ENCODE results near the gene SOX11.

Gene SOX11

GRCh38 chr2:5696945-5697521, 4.8 kb downstream of the SOX11 start:
- Histone ChIP-seq H3K56ac (ENCODE audit: low read length) (peak overlapping the region; percentile 94), H2BK120ac (ENCODE audit: low read depth, low read length) (no peak overlapping the region), H3K36me3 (ENCODE audit: control insufficient read depth, insufficient read depth, low read length) (no peaks in the 10 kb centered on the region), H3K23ac (ENCODE audit: low read length) (no peak overlapping the region), H3K9ac (ENCODE audit: low read length) (peak overlapping the region; percentile 89), H2BK15ac (replicated peaks; ENCODE audit: low read depth) (no peak overlapping the region), H2BK5ac (ENCODE audit: low read length) (no peak overlapping the region), H3K27me3 (ENCODE audit: insufficient read depth, low read length, poor library complexity) (no peaks in the 10 kb centered on the region), H3K27ac (ENCODE audit: low read depth, low read length) (peak overlapping the region; percentile 70), H3K79me1 (ENCODE audit: low read length) (peaks cover 3% of the 10 kb centered on the region), H3K4me2 (ENCODE audit: low read length) (peak overlapping the region; percentile 33), H4K8ac (ENCODE audit: low read depth, low read length) (no peak overlapping the region), H3K79me2 (ENCODE audit: control insufficient read depth, insufficient read depth, low read length) (peaks cover 29% of the 10 kb centered on the region), H3K4me1 (ENCODE audit: control insufficient read depth, low read depth, low read length) (no peaks in the 10 kb centered on the region), H4K5ac (ENCODE audit: low read length) (no peak overlapping the region), H3K18ac (ENCODE audit: low read length) (peak overlapping the region; percentile 78), H3K4me3 (ENCODE audit: low read length) (peak overlapping the region; percentile 81), H2AK5ac (ENCODE audit: low read length) (no peak overlapping the region), H3K4ac (ENCODE audit: low read depth, low read length) (peak overlapping the region; percentile 92)
- peak; percentile 82 for DNase-seq
- WGBS (ENCODE audit: extremely low coverage, insufficient coverage, low lambda C conversion rate): no CpG with 5 or more reads among the region's 49 CpGs

GRCh38 chr2:5697562-5697961, 5.4 kb downstream of the SOX11 start:
- Histone ChIP-seq H3K4me2 (ENCODE audit: low read length) (peak overlapping the region; percentile 34), H3K4me3 (ENCODE audit: low read length) (no peak overlapping the region), H4K5ac (ENCODE audit: low read length) (no peak overlapping the region), H3K27ac (ENCODE audit: low read depth, low read length) (no peak overlapping the region), H3K18ac (ENCODE audit: low read length) (peak overlapping the region; percentile 78), H3K79me1 (ENCODE audit: low read length) (peaks cover 2% of the 10 kb centered on the region), H2BK15ac (replicated peaks; ENCODE audit: low read depth) (no peak overlapping the region), H3K9ac (ENCODE audit: low read length) (peak overlapping the region; percentile 44), H4K8ac (ENCODE audit: low read depth, low read length) (no peak overlapping the region), H3K79me2 (ENCODE audit: control insufficient read depth, insufficient read depth, low read length) (peaks cover 28% of the 10 kb centered on the region), H2BK120ac (ENCODE audit: low read depth, low read length) (no peak overlapping the region), H3K27me3 (ENCODE audit: insufficient read depth, low read length, poor library complexity) (no peaks in the 10 kb centered on the region), H3K4me1 (ENCODE audit: control insufficient read depth, low read depth, low read length) (no peaks in the 10 kb centered on the region), H2AK5ac (ENCODE audit: low read length) (no peak overlapping the region), H3K23ac (ENCODE audit: low read length) (no peak overlapping the region), H3K36me3 (ENCODE audit: control insufficient read depth, insufficient read depth, low read length) (no peaks in the 10 kb centered on the region), H2BK5ac (ENCODE audit: low read length) (no peak overlapping the region), H3K4ac (ENCODE audit: low read depth, low read length) (no peak overlapping the region), H3K56ac (ENCODE audit: low read length) (peak overlapping the region; percentile 94)
- no CpG with 5 or more reads among the region's 8 CpGs for WGBS (ENCODE audit: extremely low coverage, insufficient coverage, low lambda C conversion rate)
- peak; percentile 9 for DNase-seq

- Histone ChIP-seq H3K36me3 (ENCODE audit: control insufficient read depth, insufficient read depth, low read length) (no peaks in the 10 kb centered on the region), H3K23ac (ENCODE audit: low read length) (no peak overlapping the region), H4K5ac (ENCODE audit: low read length) (no peak overlapping the region), H3K4me2 (ENCODE audit: low read length) (no peak overlapping the region), H3K4me3 (ENCODE audit: low read length) (no peak overlapping the region), H3K79me2 (ENCODE audit: control insufficient read depth, insufficient read depth, low read length) (peaks cover 23% of the 10 kb centered on the region), H4K8ac (ENCODE audit: low read depth, low read length) (no peak overlapping the region), H2BK5ac (ENCODE audit: low read length) (no peak overlapping the region), H3K9ac (ENCODE audit: low read length) (no peak overlapping the region), H3K56ac (ENCODE audit: low read length) (no peak overlapping the region), H3K4me1 (ENCODE audit: control insufficient read depth, low read depth, low read length) (no peaks in the 10 kb centered on the region), H3K79me1 (ENCODE audit: low read length) (no peaks in the 10 kb centered on the region), H3K27ac (ENCODE audit: low read depth, low read length) (no peak overlapping the region), H2AK5ac (ENCODE audit: low read length) (no peak overlapping the region), H2BK120ac (ENCODE audit: low read depth, low read length) (no peak overlapping the region), H3K4ac (ENCODE audit: low read depth, low read length) (no peak overlapping the region), H2BK15ac (replicated peaks; ENCODE audit: low read depth) (no peak overlapping the region), H3K18ac (ENCODE audit: low read length) (no peak overlapping the region), H3K27me3 (ENCODE audit: insufficient read depth, low read length, poor library complexity) (no peaks in the 10 kb centered on the region)
- DNase-seq: no peak
- no CpG with 5 or more reads among the region's 4 CpGs for WGBS (ENCODE audit: extremely low coverage, insufficient coverage, low lambda C conversion rate)
Measured at GRCh38 chr2:5698134-5698533, 6.0 kb downstream of the SOX11 start.

GRCh38 chr2:5699963-5700362, 7.8 kb downstream of the SOX11 start:
- Histone ChIP-seq H2BK120ac (ENCODE audit: low read depth, low read length) (no peak overlapping the region), H3K79me1 (ENCODE audit: low read length) (no peaks in the 10 kb centered on the region), H3K4me1 (ENCODE audit: control insufficient read depth, low read depth, low read length) (no peaks in the 10 kb centered on the region), H3K4me2 (ENCODE audit: low read length) (no peak overlapping the region), H3K79me2 (ENCODE audit: control insufficient read depth, insufficient read depth, low read length) (peaks cover 12% of the 10 kb centered on the region), H4K5ac (ENCODE audit: low read length) (no peak overlapping the region), H3K18ac (ENCODE audit: low read length) (no peak overlapping the region), H3K27me3 (ENCODE audit: insufficient read depth, low read length, poor library complexity) (no peaks in the 10 kb centered on the region), H3K4me3 (ENCODE audit: low read length) (no peak overlapping the region), H3K36me3 (ENCODE audit: control insufficient read depth, insufficient read depth, low read length) (no peaks in the 10 kb centered on the region), H3K27ac (ENCODE audit: low read depth, low read length) (no peak overlapping the region), H3K4ac (ENCODE audit: low read depth, low read length) (no peak overlapping the region), H3K56ac (ENCODE audit: low read length) (no peak overlapping the region), H2BK15ac (replicated peaks; ENCODE audit: low read depth) (no peak overlapping the region), H3K9ac (ENCODE audit: low read length) (no peak overlapping the region), H3K23ac (ENCODE audit: low read length) (no peak overlapping the region), H4K8ac (ENCODE audit: low read depth, low read length) (no peak overlapping the region), H2BK5ac (ENCODE audit: low read length) (no peak overlapping the region), H2AK5ac (ENCODE audit: low read length) (no peak overlapping the region)
- no CpG with 5 or more reads among the region's 4 CpGs for WGBS (ENCODE audit: extremely low coverage, insufficient coverage, low lambda C conversion rate)
- DNase-seq: no peak

GRCh38 chr2:5700551-5700950, 8.4 kb downstream of the SOX11 start:
- Histone ChIP-seq H3K18ac (ENCODE audit: low read length) (no peak overlapping the region), H3K4ac (ENCODE audit: low read depth, low read length) (no peak overlapping the region), H2BK15ac (replicated peaks; ENCODE audit: low read depth) (no peak overlapping the region), H3K4me2 (ENCODE audit: low read length) (no peak overlapping the region), H4K5ac (ENCODE audit: low read length) (no peak overlapping the region), H2AK5ac (ENCODE audit: low read length) (no peak overlapping the region), H3K4me1 (ENCODE audit: control insufficient read depth, low read depth, low read length) (no peaks in the 10 kb centered on the region), H3K36me3 (ENCODE audit: control insufficient read depth, insufficient read depth, low read length) (no peaks in the 10 kb centered on the region), H3K27ac (ENCODE audit: low read depth, low read length) (no peak overlapping the region), H2BK120ac (ENCODE audit: low read depth, low read length) (no peak overlapping the region), H3K23ac (ENCODE audit: low read length) (no peak overlapping the region), H3K56ac (ENCODE audit: low read length) (no peak overlapping the region), H3K4me3 (ENCODE audit: low read length) (no peak overlapping the region), H4K8ac (ENCODE audit: low read depth, low read length) (no peak overlapping the region), H3K79me1 (ENCODE audit: low read length) (no peaks in the 10 kb centered on the region), H3K79me2 (ENCODE audit: control insufficient read depth, insufficient read depth, low read length) (peaks cover 8% of the 10 kb centered on the region), H2BK5ac (ENCODE audit: low read length) (no peak overlapping the region), H3K27me3 (ENCODE audit: insufficient read depth, low read length, poor library complexity) (no peaks in the 10 kb centered on the region), H3K9ac (ENCODE audit: low read length) (no peak overlapping the region)
- no peak for DNase-seq
- no CpG with 5 or more reads among the region's 5 CpGs for WGBS (ENCODE audit: extremely low coverage, insufficient coverage, low lambda C conversion rate)

- Histone ChIP-seq H3K4me3 (ENCODE audit: low read length) (no peak overlapping the region), H3K56ac (ENCODE audit: low read length) (no peak overlapping the region), H3K23ac (ENCODE audit: low read length) (no peak overlapping the region), H3K4me1 (ENCODE audit: control insufficient read depth, low read depth, low read length) (no peaks in the 10 kb centered on the region), H3K27me3 (ENCODE audit: insufficient read depth, low read length, poor library complexity) (no peaks in the 10 kb centered on the region), H2BK120ac (ENCODE audit: low read depth, low read length) (no peak overlapping the region), H3K9ac (ENCODE audit: low read length) (no peak overlapping the region), H3K18ac (ENCODE audit: low read length) (no peak overlapping the region), H2BK15ac (replicated peaks; ENCODE audit: low read depth) (no peak overlapping the region), H4K8ac (ENCODE audit: low read depth, low read length) (no peak overlapping the region), H3K4me2 (ENCODE audit: low read length) (no peak overlapping the region), H3K4ac (ENCODE audit: low read depth, low read length) (no peak overlapping the region), H2BK5ac (ENCODE audit: low read length) (no peak overlapping the region), H3K36me3 (ENCODE audit: control insufficient read depth, insufficient read depth, low read length) (no peaks in the 10 kb centered on the region), H4K5ac (ENCODE audit: low read length) (no peak overlapping the region), H3K27ac (ENCODE audit: low read depth, low read length) (no peak overlapping the region), H3K79me1 (ENCODE audit: low read length) (no peaks in the 10 kb centered on the region), H3K79me2 (ENCODE audit: control insufficient read depth, insufficient read depth, low read length) (peaks cover 1% of the 10 kb centered on the region), H2AK5ac (ENCODE audit: low read length) (no peak overlapping the region)
- WGBS (ENCODE audit: extremely low coverage, insufficient coverage, low lambda C conversion rate): no CpG with 5 or more reads among the region's 3 CpGs
- no peak for DNase-seq
Measured at GRCh38 chr2:5701266-5701665, 9.1 kb downstream of the SOX11 start.
